H1 (cell line): ENCODE results near the gene SHROOM2. TPM values are rescaled to one million over a fixed set of nuclear protein-coding genes. Genes with fewer than 3 reads are reported as not detected.

ENCODE experiments used
- CTCF ChIA-PET: fragments of 300-600 bp; sonication (Branson Sonifier 250); formaldehyde crosslinking; loops from one replicate; lab custom pipeline; 2021; ENCODE audit not compliant: partially characterized antibody; lab: Charles Lee
- POLR2A ChIA-PET: fragments of 300-600 bp; sonication (Branson Sonifier 250); formaldehyde crosslinking; loops from one replicate; lab custom pipeline; 2021; ENCODE audit warnings: inconsistent platforms; ENCODE audit not compliant: partially characterized antibody; lab: Charles Lee
- DNase-seq, 2 experiments: peaks; one replicate each; pipeline versions ENCODE4 v3.0.0 to v3.0.0-alpha.2; 2010 to 2022; ENCODE audit warnings: low spot score in 2 of 2, low read depth in 1 of 2, mixed read lengths in 1 of 2
- FAIRE-seq: peaks from 2 replicates; lab custom pipeline; 2011; peaks lifted over from hg19 to GRCh38; lab: Jason Lieb, UNC
- H2AFZ ChIP-seq: 2 replicates; pipeline ENCODE4 v1.8.1; 2012; ENCODE audit warnings: low read length, inconsistent platforms
- H2AK5ac ChIP-seq: 2 replicates; pipeline ENCODE4 v1.6.1; 2013; ENCODE audit warnings: low read depth, low read length
- H2BK120ac ChIP-seq: replicated peaks from 2 replicates; pipeline ENCODE3; 2013; ENCODE audit warnings: low read depth, low read length, inconsistent platforms
- H2BK12ac ChIP-seq: 2 replicates; pipeline ENCODE4 v1.6.1; 2013; ENCODE audit warnings: low read depth, low read length
- H2BK15ac ChIP-seq: 2 replicates; pipeline ENCODE4 v1.6.1; 2013; ENCODE audit warnings: low read length
- H2BK20ac ChIP-seq: 2 replicates; pipeline ENCODE4 v1.6.1; 2013; ENCODE audit warnings: low read length
- H2BK5ac ChIP-seq: 2 replicates; pipeline ENCODE4 v1.6.1; 2013; ENCODE audit warnings: low read depth, low read length
- H3K14ac ChIP-seq: 2 replicates; pipeline ENCODE4 v1.6.1; 2013; ENCODE audit warnings: inconsistent platforms; ENCODE audit not compliant: insufficient read length
- H3K18ac ChIP-seq: 2 replicates; pipeline ENCODE4 v1.6.1; 2013; ENCODE audit warnings: low read length; ENCODE audit errors: extremely low read depth
- H3K23ac ChIP-seq: 2 replicates; pipeline ENCODE4 v1.6.1; 2013; ENCODE audit warnings: inconsistent platforms; ENCODE audit not compliant: insufficient read length
- H3K23me2 ChIP-seq: 2 replicates; pipeline ENCODE4 v1.6.1; 2013; ENCODE audit warnings: low read depth, low read length
- H3K27ac ChIP-seq: 2 replicates; pipeline ENCODE4 v1.6.1; 2011; ENCODE audit warnings: low read depth, low read length, inconsistent platforms
- H3K27me3 ChIP-seq, 4 experiments: replicated peaks in 1 of 4; 1 replicate in 1 of 4; 2 replicates in 3 of 4; pipeline versions ENCODE4 v1.6.1 to v1.8.1; 2011 to 2013; ENCODE audit warnings: low read length in 3 of 4, mild to moderate bottlenecking in 3 of 4, inconsistent platforms in 2 of 4, mixed read lengths in 2 of 4, moderate library complexity in 1 of 4; ENCODE audit not compliant: control insufficient read depth in 3 of 4, insufficient read depth in 3 of 4; ENCODE audit errors: extremely low read depth in 1 of 4
- H3K36me3 ChIP-seq, 4 experiments: 2 replicates each; pipeline versions ENCODE4 v1.6.1 to v1.8.1; 2011 to 2013; ENCODE audit warnings: mild to moderate bottlenecking in 4 of 4, low read length in 3 of 4, moderate library complexity in 2 of 4, control low read depth in 1 of 4, inconsistent platforms in 1 of 4; ENCODE audit not compliant: insufficient read depth in 4 of 4, control insufficient read depth in 2 of 4
- H3K4ac ChIP-seq: replicated peaks from 2 replicates; pipeline ENCODE3; 2013; ENCODE audit warnings: low read length, low read depth, mixed read lengths, inconsistent platforms; ENCODE audit not compliant: insufficient read length
- H3K4me1 ChIP-seq, 4 experiments: replicated peaks in 1 of 4; 1 replicate in 1 of 4; 2 replicates in 3 of 4; pipeline versions ENCODE4 v1.6.1 to v1.8.1; 2011 to 2013; ENCODE audit warnings: low read length in 3 of 4, inconsistent platforms in 2 of 4, mixed read lengths in 1 of 4; ENCODE audit not compliant: insufficient read depth in 4 of 4, control insufficient read depth in 3 of 4
- H3K4me2 ChIP-seq, 2 experiments: 2 replicates each; pipeline versions ENCODE4 v1.6.1 to v1.8.1; 2011 to 2013; ENCODE audit warnings: low read depth in 2 of 2, low read length in 2 of 2, control low read depth in 1 of 2, inconsistent platforms in 1 of 2, mild to moderate bottlenecking in 1 of 2; ENCODE audit not compliant: insufficient read depth in 1 of 2
- H3K4me3 ChIP-seq, 4 experiments: fragments of 200-600, 300-600 bp in 1 of 4; sonication (generic), shearing (Covaris generic), sonication (Bioruptor Twin) in 1 of 4; 2 replicates each; pipeline versions ENCODE4 v1.5.1 to v1.8.1; 2011 to 2016; ENCODE audit warnings: low read length in 4 of 4, low read depth in 3 of 4, control low read depth in 2 of 4, inconsistent platforms in 2 of 4, mild to moderate bottlenecking in 2 of 4, mixed read lengths in 1 of 4, moderate library complexity in 1 of 4; ENCODE audit not compliant: insufficient read depth in 2 of 4; ENCODE audit errors: extremely low read depth in 1 of 4
- H3K56ac ChIP-seq: replicated peaks from 2 replicates; pipeline ENCODE3; 2013; ENCODE audit warnings: low read depth, mild to moderate bottlenecking, mixed read lengths, low read length, inconsistent platforms; ENCODE audit not compliant: insufficient read length
- H3K79me1 ChIP-seq: 2 replicates; pipeline ENCODE4 v1.6.1; 2013; ENCODE audit warnings: low read depth, low read length, control low read depth
- H3K79me2 ChIP-seq, 2 experiments: 2 replicates each; pipeline versions ENCODE4 v1.6.1 to v1.8.1; 2012 to 2013; ENCODE audit warnings: low read length in 2 of 2, mild to moderate bottlenecking in 2 of 2, inconsistent platforms in 1 of 2; ENCODE audit not compliant: insufficient read depth in 2 of 2, control insufficient read depth in 1 of 2
- H3K9ac ChIP-seq, 4 experiments: replicated peaks in 1 of 4; 1 replicate in 1 of 4; 2 replicates in 3 of 4; pipeline versions ENCODE4 v1.6.1 to v1.8.1; 2011 to 2013; ENCODE audit warnings: low read depth in 3 of 4, low read length in 3 of 4, control low read depth in 2 of 4, mild to moderate bottlenecking in 2 of 4, moderate library complexity in 2 of 4, inconsistent platforms in 1 of 4; ENCODE audit errors: extremely low read depth in 1 of 4
- H3K9me3 ChIP-seq, 2 experiments: 2 replicates each; pipeline versions ENCODE4 v1.6.1 to v1.8.1; 2012 to 2013; ENCODE audit warnings: mild to moderate bottlenecking in 2 of 2, moderate library complexity in 2 of 2, control low read depth in 1 of 2, inconsistent platforms in 1 of 2, low read depth in 1 of 2, low read length in 1 of 2, mixed read lengths in 1 of 2; ENCODE audit not compliant: insufficient read depth in 2 of 2
- H4K20me1 ChIP-seq, 2 experiments: replicated peaks in 1 of 2; 2 replicates each; pipeline versions ENCODE3 to v1.8.1; 2011 to 2013; ENCODE audit warnings: inconsistent platforms in 2 of 2, low read length in 2 of 2, mild to moderate bottlenecking in 1 of 2; ENCODE audit not compliant: insufficient read depth in 2 of 2, control insufficient read depth in 1 of 2
- H4K5ac ChIP-seq: 2 replicates; pipeline ENCODE4 v1.6.1; 2013; ENCODE audit warnings: low read length, low read depth, mixed read lengths, inconsistent platforms; ENCODE audit not compliant: insufficient read length
- H4K8ac ChIP-seq: 2 replicates; pipeline ENCODE4 v1.8.0; 2013; ENCODE audit warnings: mild to moderate bottlenecking, moderate library complexity, low read length, inconsistent platforms; ENCODE audit not compliant: insufficient read depth; ENCODE audit errors: extremely low read depth
- H4K91ac ChIP-seq: replicated peaks from 2 replicates; pipeline ENCODE3; 2013; ENCODE audit warnings: low read length, mixed read lengths, inconsistent platforms; ENCODE audit not compliant: insufficient read length
- BCL11A ChIP-seq, 2 experiments: IDR thresholded peaks; one replicate each; pipeline ENCODE4 v1.6.1; 2011; ENCODE audit warnings: low read depth in 2 of 2, low read length in 2 of 2, mild to moderate bottlenecking in 2 of 2
- CREB1 ChIP-seq: IDR thresholded peaks from 2 replicates; pipeline ENCODE4 v1.6.1; 2012; ENCODE audit warnings: inconsistent platforms
- CTBP2 ChIP-seq: IDR thresholded peaks from 2 replicates; pipeline ENCODE4 v1.7.0; 2011; ENCODE audit warnings: borderline replicate concordance, mild to moderate bottlenecking, moderate library complexity, mixed read lengths, low read length; ENCODE audit not compliant: insufficient read depth, insufficient read length
- TAF7 ChIP-seq: optimal IDR thresholded peaks from 2 replicates; pipeline ENCODE3; 2011; ENCODE audit warnings: low read depth, mild to moderate bottlenecking, inconsistent platforms, low read length, moderate library complexity, borderline replicate concordance
- USF2 ChIP-seq: IDR thresholded peaks from 2 replicates; pipeline ENCODE4 v1.6.1; 2011; ENCODE audit warnings: low read length, improper control_type of control experiment
- WGBS, 2 experiments: shearing (Covaris generic) in 1 of 2; methylation state at CpG; one replicate each; pipeline versions ENCODE4 v1.1.6 to v1.1.7; 2013 to 2015; ENCODE audit warnings: low lambda C conversion rate in 2 of 2, mixed read lengths in 2 of 2, inconsistent platforms in 1 of 2, low coverage in 1 of 2, missing lambda C conversion rate in 1 of 2; ENCODE audit not compliant: insufficient replicate concordance in 2 of 2, insufficient coverage in 1 of 2, insufficient read length in 1 of 2; ENCODE audit errors: extremely low coverage in 1 of 2, missing lambda C conversion rate in 1 of 2; 5-methylcytosine and 5-hydroxymethylcytosine counted together
- polyA plus RNA-seq, 7 experiments: library from polyadenylated mRNA; depleted of rRNA in 3 of 7; stranded (reverse) in 5 of 7; unstranded in 2 of 7; fragments of >200 nt in 5 of 7; fragments of 200-250 nt in 2 of 7; gene quantifications; 1 replicate in 5 of 7; 2 replicates in 1 of 7; 4 replicates in 1 of 7; pipeline versions ENCODE4 v1.2.1 to v1.2.3, GENCODE V29; 2011 to 2013; ENCODE audit warnings: missing spikeins in 2 of 7, mixed read lengths in 2 of 7
- total RNA-seq: library from RNA; stranded (reverse); fragmentation: NEBNext Ultra II Directional; extraction: Animal tissue kit (Norgen Biotek cat#: 25700); gene quantifications from 2 replicates; pipeline ENCODE4 v1.2.1, GENCODE V29; 2021

SHROOM2 gene
- total and polyA plus RNA-seq, 2 of the 8 experiments (the other 6 are each of a cell fraction or from before 2014, with no cell fraction given) = 3.4 to 14.2 TPM

- FAIRE-seq = no peak
- 84% methylated on average over 16 of the region's 17 CpGs; no CpG with 5 or more reads in 1 of the 2 experiments for WGBS, 2 experiments
Observed at GRCh38 chrX:9899640-9900111, 113.4 kb downstream of the SHROOM2 start.

More at GRCh38 chrX:9899640-9900111, 113.4 kb downstream of the SHROOM2 start:
- Histone ChIP-seq H4K91ac (no peak overlapping the region), H3K14ac (no peak overlapping the region), H3K27ac (no peak overlapping the region), H3K18ac (no peak overlapping the region), H4K20me1 (no peaks in the 10 kb centered on the region), H3K4me1 (peaks cover 0 to 4% (median 0%) of the 10 kb centered on the region in 4 experiments; a peak in 1 of 7 replicates), H3K27me3 (no peaks in the 10 kb centered on the region), H3K36me3 (peaks cover 0 to 10% (median 3%) of the 10 kb centered on the region in 4 experiments; a peak in 2 of 8 replicates), H4K5ac (no peak overlapping the region), H3K4me2 (no peak overlapping the region), H3K79me1 (no peaks in the 10 kb centered on the region), H3K4ac (no peak overlapping the region), H2AFZ (no peak overlapping the region), H3K9ac (no peak overlapping the region), H3K79me2 (no peaks in the 10 kb centered on the region; a peak in 1 of 4 replicates), H3K4me3 (no peak overlapping the region), H2BK20ac (no peak overlapping the region), H3K9me3 (no peaks in the 10 kb centered on the region), H3K23ac (no peak overlapping the region), H2AK5ac (no peak overlapping the region), H4K8ac (no peak overlapping the region), H3K56ac (no peak overlapping the region), H2BK5ac (no peak overlapping the region), H3K23me2 (peaks cover 2% of the 10 kb centered on the region; the same call in 1 of the 2 replicates), H2BK15ac (no peak overlapping the region), H2BK12ac (no peak overlapping the region), H2BK120ac (no peak overlapping the region)
- no peak for DNase-seq
- TF ChIP-seq CREB1 (no peak), BCL11A (IDR thresholded peaks at IDR 0.05; ENCODE audit: low read depth in 2 of 2, low read length in 2 of 2) (no peak), USF2 (no peak), CTBP2 (no peak), TAF7 (no peak)
- ChIA-PET CTCF (interaction anchor here (0.7 to 1.9 kb wide), 3 partner anchors 13 to 199 kb away, joined by 4 read pairs; no protein-coding TSS in a partner anchor), POLR2A (no interaction called here)
